B cell (primary cell): Measurements from ENCODE around the gene AKR1B1. TPM values are rescaled to one million over a fixed set of nuclear protein-coding genes. Genes with fewer than 3 reads are reported as not detected.

ENCODE experiments used
- ATAC-seq: fragments of 200-7000 bp; cut with Tn5 transposase; one replicate; pipeline ENCODE4 v1.10.0; 2021; ENCODE audit warnings: low read depth, mild to moderate bottlenecking, moderate number of reproducible peaks, moderate library complexity
- CTCF ChIA-PET: fragments of 350-600 bp; sonication (Branson Sonifier 250); formaldehyde crosslinking; loops from one replicate; lab custom pipeline; 2021; ENCODE audit warnings: antibody characterized with exemption, inconsistent platforms; lab: Charles Lee
- POLR2A ChIA-PET: fragments of 350-600 bp; sonication (Branson Sonifier 250); formaldehyde crosslinking; loops from one replicate; lab custom pipeline; 2021; ENCODE audit warnings: antibody characterized with exemption; lab: Charles Lee
- DNase-seq: peaks from one replicate; pipeline ENCODE4 v3.0.0; 2013
- H2AFZ ChIP-seq: 2 replicates; pipeline ENCODE4 v1.6.1; 2012; ENCODE audit warnings: mild to moderate bottlenecking, low read depth, low read length; ENCODE audit not compliant: insufficient read depth, poor library complexity, severe bottlenecking
- H3K27ac ChIP-seq, 2 donors: 1 replicate in 1 of 2; 2 replicates in 1 of 2; pipeline ENCODE4 v1.5.1; 2012 to 2013; ENCODE audit warnings: low read length in 2 of 2, mild to moderate bottlenecking in 2 of 2, moderate library complexity in 1 of 2
- H3K27me3 ChIP-seq, 4 experiments: fragments of 200-600 bp in 1 of 4; sonication (generic) in 1 of 4; replicated peaks in 1 of 4; 1 replicate in 2 of 4; 2 replicates in 2 of 4; pipeline versions ENCODE4 v1.6.1 to v1.7.0; 2013 to 2016; ENCODE audit warnings: low read length in 3 of 4, mild to moderate bottlenecking in 2 of 4, mixed read lengths in 1 of 4, moderate library complexity in 1 of 4; ENCODE audit not compliant: insufficient read depth in 4 of 4, control insufficient read depth in 3 of 4; ENCODE audit errors: control extremely low read depth in 1 of 4
- H3K36me3 ChIP-seq, 2 experiments: replicated peaks in 1 of 2; 1 replicate in 1 of 2; 2 replicates in 1 of 2; pipeline versions ENCODE4 v1.6.1 to v1.7.1; 2013; ENCODE audit warnings: low read length in 1 of 2; ENCODE audit not compliant: insufficient read depth in 2 of 2, control insufficient read depth in 1 of 2; ENCODE audit errors: control extremely low read depth in 1 of 2, extremely low read depth in 1 of 2
- H3K4me1 ChIP-seq, 2 donors: fragments of 200-600 bp in 1 of 2; sonication (generic) in 1 of 2; 1 replicate in 1 of 2; 2 replicates in 1 of 2; pipeline versions ENCODE4 v1.5.1 to v1.6.1; 2013 to 2017; ENCODE audit warnings: low read length in 2 of 2; ENCODE audit not compliant: control insufficient read depth in 2 of 2, insufficient read depth in 2 of 2
- H3K4me2 ChIP-seq: replicated peaks from 2 replicates; pipeline ENCODE3; 2012; ENCODE audit warnings: mild to moderate bottlenecking, low read depth, low read length; ENCODE audit not compliant: poor library complexity, severe bottlenecking
- H3K4me3 ChIP-seq, 5 experiments: fragments of 200-600 bp in 1 of 5; sonication (generic) in 1 of 5; 1 replicate in 3 of 5; 2 replicates in 2 of 5; pipeline versions ENCODE4 v1.5.1 to v1.7.0; 2011 to 2016; ENCODE audit warnings: low read length in 4 of 5, mild to moderate bottlenecking in 4 of 5, low read depth in 2 of 5, control low read depth in 1 of 5, moderate library complexity in 1 of 5; ENCODE audit not compliant: insufficient read depth in 1 of 5; ENCODE audit errors: control extremely low read depth in 1 of 5, extremely low read depth in 1 of 5
- H3K79me2 ChIP-seq: fragments of 200-600 bp; sonication (generic); one replicate; pipeline ENCODE4 v1.6.0; 2016; ENCODE audit warnings: low read length; ENCODE audit not compliant: control insufficient read depth, insufficient read depth
- H3K9ac ChIP-seq: fragments of 200-600 bp; sonication (generic); 2 replicates; pipeline ENCODE4 v1.6.1; 2017; ENCODE audit warnings: mild to moderate bottlenecking, low read length, moderate library complexity
- H3K9me3 ChIP-seq, 3 donors: one replicate each; pipeline versions ENCODE4 v1.6.1 to v1.7.1; 2013; ENCODE audit warnings: low read length in 2 of 3; ENCODE audit not compliant: control insufficient read depth in 2 of 3, insufficient read depth in 1 of 3; ENCODE audit errors: control extremely low read depth in 1 of 3
- H4K20me1 ChIP-seq: 2 replicates; pipeline ENCODE4 v1.6.0; 2012; ENCODE audit warnings: mild to moderate bottlenecking, low read length; ENCODE audit not compliant: insufficient read depth, control insufficient read depth, poor library complexity, severe bottlenecking
- H3K27ac Mint-ChIP-seq: one replicate; pipeline ENCODE4 v1.8.0; 2021; ENCODE audit warnings: mixed read lengths
- H3K27me3 Mint-ChIP-seq: one replicate; pipeline ENCODE4 v1.8.0; 2021; ENCODE audit warnings: mixed read lengths
- H3K4me1 Mint-ChIP-seq: one replicate; pipeline ENCODE4 v1.8.0; 2021; ENCODE audit warnings: mixed read lengths
- H3K4me3 Mint-ChIP-seq: one replicate; pipeline ENCODE4 v1.8.0; 2021; ENCODE audit warnings: mixed read lengths
- H3K9me3 Mint-ChIP-seq: one replicate; pipeline ENCODE4 v1.8.0; 2022; ENCODE audit warnings: mixed read lengths; ENCODE audit not compliant: insufficient read depth
- CTCF ChIP-seq: fragments of 200-600 bp; IDR thresholded peaks from one replicate; pipeline ENCODE4 v1.8.0; 2022; ENCODE audit warnings: antibody characterized with exemption, mild to moderate bottlenecking
- EZH2 ChIP-seq: IDR thresholded peaks from 2 replicates; pipeline ENCODE4 v1.6.1; 2012; ENCODE audit warnings: borderline replicate concordance, low read depth, mild to moderate bottlenecking, moderate library complexity, low read length; ENCODE audit not compliant: insufficient read depth, poor library complexity, severe bottlenecking
- WGBS: methylation state at CpG from one replicate; pipeline ENCODE4 v1.1.5; 2013; ENCODE audit warnings: missing lambda C conversion rate; ENCODE audit not compliant: insufficient coverage; 5-methylcytosine and 5-hydroxymethylcytosine counted together
- intact Hi-C: fragments of 100-400 bp; cut with micrococcal nuclease; formaldehyde crosslinking; loops from one replicate; pipeline ENCODE4 v1.10.0; 2022
- polyA plus RNA-seq: library from polyadenylated mRNA; depleted of rRNA; stranded (reverse); fragments of >200 nt; gene quantifications from 2 replicates; pipeline ENCODE4 v1.2.3, GENCODE V29; 2012
- total RNA-seq, 2 donors: library from RNA; stranded (reverse); fragments of 120-200 nt in 1 of 2; gene quantifications; 1 replicate in 1 of 2; 2 replicates in 1 of 2; pipeline versions ENCODE4 v1.2.3 to v1.2.4, GENCODE V29; 2013 to 2022

Gene AKR1B1
- total and polyA plus RNA-seq, 2 donors (not counting 1 experiment from before 2014, with no cell fraction given), result 82.9 to 89.6 TPM

- ATAC-seq (no peak), DNase-seq (no peak)
- no peak overlapping the region for H3K4me3 ChIP-seq
- H3K27ac ChIP-seq, result no peak overlapping the region
- intact Hi-C loops, result no loop called here
- no peaks in the 10 kb centered on the region for H3K36me3 ChIP-seq
- ChIA-PET CTCF (interaction anchor here (2.2 kb wide), 1 partner anchor 46 kb away, joined by 9 read pairs; no protein-coding TSS in a partner anchor), POLR2A (no interaction called here)
- H3K9ac ChIP-seq, result no peak overlapping the region
- TF ChIP-seq EZH2, result no peak
- no peak for TF ChIP-seq CTCF
- H3K4me3 Mint-ChIP-seq, result no peak overlapping the region
- peaks cover 0 to 3% (median 0%) of the 10 kb centered on the region in 4 experiments for H3K27me3 ChIP-seq
- no peak overlapping the region for H3K27ac Mint-ChIP-seq
- WGBS, result no CpG with 5 or more reads among the region's 2 CpGs
- H3K4me1 ChIP-seq, result no peaks in the 10 kb centered on the region
- peaks cover 12% of the 10 kb centered on the region for H3K27me3 Mint-ChIP-seq
- H3K4me2 ChIP-seq, result no peak overlapping the region
- peaks cover 3% of the 10 kb centered on the region for H3K9me3 Mint-ChIP-seq
- H3K4me1 Mint-ChIP-seq, result no peaks in the 10 kb centered on the region
- no peak overlapping the region for H2AFZ ChIP-seq
- H3K9me3 ChIP-seq, result no peaks in the 10 kb centered on the region
- no peaks in the 10 kb centered on the region for H4K20me1 ChIP-seq
- H3K79me2 ChIP-seq, result no peaks in the 10 kb centered on the region
These were observed 19.8 kb upstream of the AKR1B1 start for GRCh38 chr7:134478707-134479106.

GRCh38 chr7:134477954-134478353 lies 19.1 kb upstream of the AKR1B1 start:
- Mint-ChIP-seq H3K27ac (no peak overlapping the region), H3K4me3 (no peak overlapping the region), H3K27me3 (peaks cover 6% of the 10 kb centered on the region), H3K9me3 (peaks cover 3% of the 10 kb centered on the region), H3K4me1 (no peaks in the 10 kb centered on the region)
- no peak for DNase-seq
- Histone ChIP-seq H3K79me2 (no peaks in the 10 kb centered on the region), H3K9ac (no peak overlapping the region), H4K20me1 (no peaks in the 10 kb centered on the region), H3K9me3 (no peaks in the 10 kb centered on the region), H3K4me1 (no peaks in the 10 kb centered on the region), H3K4me2 (no peak overlapping the region), H3K27ac (no peak overlapping the region), H2AFZ (no peak overlapping the region), H3K4me3 (no peak overlapping the region), H3K36me3 (no peaks in the 10 kb centered on the region), H3K27me3 (peaks cover 0 to 3% (median 0%) of the 10 kb centered on the region in 4 experiments)
- no CpG with 5 or more reads among the region's 2 CpGs for WGBS
- intact Hi-C loops, result no loop called here
- TF ChIP-seq EZH2 (no peak), CTCF (no peak)
- no peak for ATAC-seq
- POLR2A ChIA-PET, result no interaction called here
- CTCF ChIA-PET, result interaction anchor here (1.2 to 2.2 kb wide), 3 partner anchors 19 to 130 kb away, joined by 3 to 9 read pairs (median 3); partner anchors contain the start of gene AKR1B1
